PC-3 (cell line): ENCODE data around the gene SERBP1.

Experiments
- EZH2 ChIP-seq: fragments of 300-600 bp; sonication (generic); IDR thresholded peaks from one replicate; pipeline ENCODE4 v1.6.1; 2017; ENCODE audit warnings: antibody characterized with exemption, mild to moderate bottlenecking, low read length; ENCODE audit not compliant: unreplicated experiment
- TF ChIP-seq, protein P1 (sequence below): fragments of 300-600 bp; sonication (generic); conservative IDR thresholded peaks from 2 replicates; pipeline ENCODE4 v1.5.1; 2017; ENCODE audit warnings: antibody characterized with exemption, low read depth, mild to moderate bottlenecking, low read length

- TF ChIP-seq, protein P1, sequence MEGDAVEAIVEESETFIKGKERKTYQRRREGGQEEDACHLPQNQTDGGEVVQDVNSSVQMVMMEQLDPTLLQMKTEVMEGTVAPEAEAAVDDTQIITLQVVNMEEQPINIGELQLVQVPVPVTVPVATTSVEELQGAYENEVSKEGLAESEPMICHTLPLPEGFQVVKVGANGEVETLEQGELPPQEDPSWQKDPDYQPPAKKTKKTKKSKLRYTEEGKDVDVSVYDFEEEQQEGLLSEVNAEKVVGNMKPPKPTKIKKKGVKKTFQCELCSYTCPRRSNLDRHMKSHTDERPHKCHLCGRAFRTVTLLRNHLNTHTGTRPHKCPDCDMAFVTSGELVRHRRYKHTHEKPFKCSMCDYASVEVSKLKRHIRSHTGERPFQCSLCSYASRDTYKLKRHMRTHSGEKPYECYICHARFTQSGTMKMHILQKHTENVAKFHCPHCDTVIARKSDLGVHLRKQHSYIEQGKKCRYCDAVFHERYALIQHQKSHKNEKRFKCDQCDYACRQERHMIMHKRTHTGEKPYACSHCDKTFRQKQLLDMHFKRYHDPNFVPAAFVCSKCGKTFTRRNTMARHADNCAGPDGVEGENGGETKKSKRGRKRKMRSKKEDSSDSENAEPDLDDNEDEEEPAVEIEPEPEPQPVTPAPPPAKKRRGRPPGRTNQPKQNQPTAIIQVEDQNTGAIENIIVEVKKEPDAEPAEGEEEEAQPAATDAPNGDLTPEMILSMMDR, result no peak
- TF ChIP-seq EZH2, result no peak
These were observed 33.9 kb upstream of the SERBP1 start for GRCh38 chr1:67464058-67464457.
